Measurements from ENCODE around the gene RPL36A.

The RPL36A gene

GRCh38 chrX:101362757-101363156 is 28.1 kb upstream of the RPL36A start:
- H3K4me3 ChIP-seq = no peak overlapping the region
- H3K27ac ChIP-seq = no peak overlapping the region
- TF ChIP-seq FOXP2 (optimal IDR thresholded peaks at IDR 0.05; ENCODE audit: control extremely low read depth, extremely low read length, insufficient read depth) = no peak
- TF ChIP-seq POLR2AphosphoS5 (IDR thresholded peaks at IDR 0.05; ENCODE audit: borderline replicate concordance, low read depth, low read length) = no peak
- TF ChIP-seq EZH2 (IDR thresholded peaks at IDR 0.05) = no peak
- H3K9ac ChIP-seq (ENCODE audit: insufficient read length) = no peak overlapping the region
- H3K9me3 ChIP-seq (ENCODE audit: low read depth, low read length) = no peaks in the 10 kb centered on the region
- H3K36me3 ChIP-seq (ENCODE audit: insufficient read depth, low read length) = no peaks in the 10 kb centered on the region
- DNase-seq (ENCODE audit: low read depth, low spot score) = no peak

- no peak for TF ChIP-seq FOXP2 (optimal IDR thresholded peaks at IDR 0.05; ENCODE audit: control extremely low read depth, extremely low read length, insufficient read depth)
- no peak for TF ChIP-seq EZH2 (IDR thresholded peaks at IDR 0.05)
- no peak for TF ChIP-seq POLR2AphosphoS5 (IDR thresholded peaks at IDR 0.05; ENCODE audit: borderline replicate concordance, low read depth, low read length)
- Histone ChIP-seq H3K36me3 (ENCODE audit: insufficient read depth, low read length) (no peaks in the 10 kb centered on the region), H3K9ac (ENCODE audit: insufficient read length) (no peak overlapping the region), H3K27ac (no peak overlapping the region), H3K9me3 (ENCODE audit: low read depth, low read length) (no peaks in the 10 kb centered on the region), H3K4me3 (no peak overlapping the region)
- no peak for DNase-seq (ENCODE audit: low read depth, low spot score)
Measured at GRCh38 chrX:101365301-101365795, 25.5 kb upstream of the RPL36A start.

- Histone ChIP-seq H3K27ac (no peak overlapping the region), H3K9ac (ENCODE audit: insufficient read length) (no peak overlapping the region), H3K36me3 (ENCODE audit: insufficient read depth, low read length) (no peaks in the 10 kb centered on the region), H3K9me3 (ENCODE audit: low read depth, low read length) (no peaks in the 10 kb centered on the region), H3K4me3 (no peak overlapping the region)
- TF ChIP-seq FOXP2 (optimal IDR thresholded peaks at IDR 0.05; ENCODE audit: control extremely low read depth, extremely low read length, insufficient read depth) = no peak
- TF ChIP-seq EZH2 (IDR thresholded peaks at IDR 0.05) = no peak
- TF ChIP-seq POLR2AphosphoS5 (IDR thresholded peaks at IDR 0.05; ENCODE audit: borderline replicate concordance, low read depth, low read length) = no peak
- DNase-seq (ENCODE audit: low read depth, low spot score) = no peak
Measured at GRCh38 chrX:101368800-101369199, 22.0 kb upstream of the RPL36A start.

GRCh38 chrX:101369687-101370086 is 21.1 kb upstream of the RPL36A start:
- DNase-seq (ENCODE audit: low read depth, low spot score) = no peak
- TF ChIP-seq FOXP2 (optimal IDR thresholded peaks at IDR 0.05; ENCODE audit: control extremely low read depth, extremely low read length, insufficient read depth) (no peak), EZH2 (IDR thresholded peaks at IDR 0.05) (no peak), POLR2AphosphoS5 (IDR thresholded peaks at IDR 0.05; ENCODE audit: borderline replicate concordance, low read depth, low read length) (no peak)
- H3K9ac ChIP-seq (ENCODE audit: insufficient read length) = no peak overlapping the region
- no peak overlapping the region for H3K4me3 ChIP-seq
- H3K9me3 ChIP-seq (ENCODE audit: low read depth, low read length) = no peaks in the 10 kb centered on the region
- no peaks in the 10 kb centered on the region for H3K36me3 ChIP-seq (ENCODE audit: insufficient read depth, low read length)
- H3K27ac ChIP-seq = no peak overlapping the region

- no peak for DNase-seq (ENCODE audit: low read depth, low spot score)
- H3K9me3 ChIP-seq (ENCODE audit: low read depth, low read length) = no peaks in the 10 kb centered on the region
- no peak overlapping the region for H3K9ac ChIP-seq (ENCODE audit: insufficient read length)
- 0 out of 2 replicates have a peak overlapping the region, but pooled peaks have one; percentile 18 for H3K4me3 ChIP-seq
- TF ChIP-seq FOXP2 (optimal IDR thresholded peaks at IDR 0.05; ENCODE audit: control extremely low read depth, extremely low read length, insufficient read depth) = no peak
- TF ChIP-seq POLR2AphosphoS5 (IDR thresholded peaks at IDR 0.05; ENCODE audit: borderline replicate concordance, low read depth, low read length) = no peak
- TF ChIP-seq EZH2 (IDR thresholded peaks at IDR 0.05) = no peak
- H3K36me3 ChIP-seq (ENCODE audit: insufficient read depth, low read length) = no peaks in the 10 kb centered on the region
- peak overlapping the region; percentile 62; the same call in 1 of the 2 replicates for H3K27ac ChIP-seq
Measured at GRCh38 chrX:101370888-101371504, 19.8 kb upstream of the RPL36A start.

- no peak overlapping the region for H3K9ac ChIP-seq (ENCODE audit: insufficient read length)
- TF ChIP-seq EZH2 (IDR thresholded peaks at IDR 0.05) (no peak), FOXP2 (optimal IDR thresholded peaks at IDR 0.05; ENCODE audit: control extremely low read depth, extremely low read length, insufficient read depth) (no peak), POLR2AphosphoS5 (IDR thresholded peaks at IDR 0.05; ENCODE audit: borderline replicate concordance, low read depth, low read length) (no peak)
- DNase-seq (ENCODE audit: low read depth, low spot score) = no peak
- H3K4me3 ChIP-seq = no peak overlapping the region
- no peaks in the 10 kb centered on the region for H3K9me3 ChIP-seq (ENCODE audit: low read depth, low read length)
- no peak overlapping the region for H3K27ac ChIP-seq
- H3K36me3 ChIP-seq (ENCODE audit: insufficient read depth, low read length) = no peaks in the 10 kb centered on the region
Measured at GRCh38 chrX:101377547-101377946, 13.3 kb upstream of the RPL36A start.

- Histone ChIP-seq H3K36me3 (ENCODE audit: insufficient read depth, low read length) (no peaks in the 10 kb centered on the region), H3K9me3 (ENCODE audit: low read depth, low read length) (no peaks in the 10 kb centered on the region), H3K27ac (no peak overlapping the region), H3K9ac (ENCODE audit: insufficient read length) (no peak overlapping the region), H3K4me3 (no peak overlapping the region)
- TF ChIP-seq POLR2AphosphoS5 (IDR thresholded peaks at IDR 0.05; ENCODE audit: borderline replicate concordance, low read depth, low read length) = no peak
- no peak for TF ChIP-seq FOXP2 (optimal IDR thresholded peaks at IDR 0.05; ENCODE audit: control extremely low read depth, extremely low read length, insufficient read depth)
- TF ChIP-seq EZH2 (IDR thresholded peaks at IDR 0.05) = no peak
- DNase-seq (ENCODE audit: low read depth, low spot score) = no peak
Measured at GRCh38 chrX:101383679-101384205, 7.1 kb upstream of the RPL36A start.

- Histone ChIP-seq H3K27ac (no peak overlapping the region), H3K9me3 (ENCODE audit: low read depth, low read length) (no peaks in the 10 kb centered on the region), H3K9ac (ENCODE audit: insufficient read length) (no peak overlapping the region), H3K4me3 (no peak overlapping the region), H3K36me3 (ENCODE audit: insufficient read depth, low read length) (no peaks in the 10 kb centered on the region)
- TF ChIP-seq POLR2AphosphoS5 (IDR thresholded peaks at IDR 0.05; ENCODE audit: borderline replicate concordance, low read depth, low read length) (no peak), FOXP2 (optimal IDR thresholded peaks at IDR 0.05; ENCODE audit: control extremely low read depth, extremely low read length, insufficient read depth) (no peak), EZH2 (IDR thresholded peaks at IDR 0.05) (no peak)
- DNase-seq (ENCODE audit: low read depth, low spot score) = no peak
Measured at GRCh38 chrX:101385026-101385684, 5.7 kb upstream of the RPL36A start.

Data from SK-N-MC (cell line).